Measurements from ENCODE around the gene ZNF677.
"Not testable (repeated sequence)": the region's sequence is repeated elsewhere in the genome, so short reads cannot be mapped to it uniquely, and the experiment has no call there.

The ZNF677 gene

GRCh38 chr19:53193535-53194222 lies 61.0 kb downstream of the ZNF677 start:
- DNase-seq (ENCODE audit: low spot score) (no peak), FAIRE-seq (no peak)

DNA sequence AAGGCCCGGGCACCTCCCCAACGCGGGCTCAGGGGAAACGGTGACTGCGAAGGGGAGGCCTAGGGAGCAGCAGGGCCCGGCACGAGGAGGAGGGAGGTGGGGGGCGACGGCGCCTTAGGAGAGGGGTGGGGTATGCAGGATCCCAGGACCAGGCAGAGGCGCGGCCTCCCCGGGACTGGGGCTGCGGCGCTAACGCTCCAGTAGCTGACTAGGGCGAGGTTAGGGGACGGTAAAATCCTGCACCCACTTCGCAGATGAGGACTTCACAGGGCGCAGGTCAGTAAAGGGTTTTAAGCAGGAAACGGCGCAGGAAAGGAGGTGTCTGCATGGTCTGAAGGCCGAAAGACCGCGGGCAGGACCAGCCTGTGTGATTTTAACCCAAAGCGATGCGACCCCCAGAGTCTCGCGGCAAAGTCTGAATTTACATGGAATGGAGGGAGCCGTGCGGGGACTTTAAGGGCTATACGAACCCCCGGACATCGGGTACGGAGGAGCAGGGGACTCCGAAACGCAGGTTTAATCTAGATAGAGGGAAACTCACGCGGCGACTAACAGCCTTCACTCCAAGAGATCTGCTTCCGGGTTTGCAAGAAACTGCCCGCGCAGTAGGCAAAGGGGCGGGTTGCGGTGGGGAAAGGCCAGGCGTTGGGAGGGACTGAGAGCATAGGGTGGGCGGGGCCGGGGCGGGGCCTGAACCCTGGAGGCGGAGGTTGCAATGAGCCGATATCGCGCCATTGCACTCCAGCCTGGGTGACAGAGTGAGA lies 61.7 kb downstream of the ZNF677 start, which contains the start of gene ZNF665:
Gene ZNF665, minus strand, starts transcription at position 588 of the 764 bp plus-strand sequence. CDS start 10,460 bp downstream, outside the sequence.
- DNase-seq (ENCODE audit: low spot score) (peak; percentile 51), FAIRE-seq (no peak)

GRCh38 chr19:53190253-53190652 lies 64.4 kb downstream of the ZNF677 start:
- FAIRE-seq (no peak), DNase-seq (ENCODE audit: low spot score) (no peak)

DNA sequence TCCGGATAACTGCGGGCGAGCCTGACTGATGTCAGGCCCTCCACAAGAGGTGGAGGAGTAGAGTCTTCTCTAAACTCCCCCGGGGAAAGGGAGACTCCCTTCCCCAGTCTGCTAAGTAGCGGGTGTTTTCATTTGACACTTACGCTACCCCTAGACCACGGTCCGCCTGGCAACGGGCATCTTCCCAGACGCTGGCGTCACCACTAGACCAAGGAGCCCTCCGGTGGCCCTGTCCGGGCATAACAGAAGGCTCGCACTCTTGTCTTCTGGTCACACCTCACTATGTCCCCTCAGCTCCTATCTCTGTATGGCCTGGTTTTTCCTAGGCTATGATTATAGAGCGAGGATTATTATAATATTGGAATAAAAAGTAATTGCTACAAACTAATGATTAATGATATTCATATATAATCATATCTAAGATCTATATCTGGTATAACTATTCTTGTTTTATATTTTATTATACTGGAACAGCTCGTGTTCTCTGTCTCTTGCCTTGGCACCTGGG lies 64.9 kb downstream of the ZNF677 start:
- not testable (repeated sequence) for DNase-seq (ENCODE audit: low spot score); FAIRE-seq
